RPMI8226 (cell line): ENCODE results near the gene TRIAP1.
"Not testable (repeated sequence)": the region's sequence is repeated elsewhere in the genome, so short reads cannot be mapped to it uniquely, and the experiment has no call there.

ENCODE experiments used
- DNase-seq: peaks from one replicate; pipeline ENCODE4 v3.0.0-alpha.2; 2015

The TRIAP1 gene

GRCh38 chr12:120468325-120468820 is 22.2 kb upstream of the TRIAP1 start:
- DNase-seq = peak; percentile 48

GRCh38 chr12:120467439-120467838 is 21.3 kb upstream of the TRIAP1 start:
- DNase-seq = no peak

GRCh38 chr12:120466560-120467315 is 20.6 kb upstream of the TRIAP1 start:
- peak; percentile 49 for DNase-seq

GRCh38 chr12:120465756-120466155 is 19.6 kb upstream of the TRIAP1 start:
- no peak for DNase-seq

- DNase-seq = no peak
Observed at GRCh38 chr12:120463712-120464111, 17.5 kb upstream of the TRIAP1 start.

GRCh38 chr12:120462099-120462640 is 16.0 kb upstream of the TRIAP1 start:
- DNase-seq = no peak

GRCh38 chr12:120460157-120460556 is 14.0 kb upstream of the TRIAP1 start:
- no peak for DNase-seq

GRCh38 chr12:120457133-120457532 is 10.9 kb upstream of the TRIAP1 start:
- no peak for DNase-seq

- no peak for DNase-seq
Observed at GRCh38 chr12:120455302-120455701, 9.1 kb upstream of the TRIAP1 start.

GRCh38 chr12:120453977-120454376 is 7.8 kb upstream of the TRIAP1 start:
- DNase-seq = peak; percentile 57

- no peak for DNase-seq
Observed at GRCh38 chr12:120453060-120453750, 7.0 kb upstream of the TRIAP1 start.

- DNase-seq = not testable (repeated sequence)
Observed at GRCh38 chr12:120452524-120452923, 6.3 kb upstream of the TRIAP1 start.

- no peak for DNase-seq
Observed at GRCh38 chr12:120447992-120448391, 1.8 kb upstream of the TRIAP1 start.

- not testable (repeated sequence) for DNase-seq
Observed at GRCh38 chr12:120446844-120447178, 627 bp upstream of the TRIAP1 start.

GRCh38 chr12:120444676-120445075 is 1.5 kb downstream of the TRIAP1 start:
- no peak for DNase-seq

GRCh38 chr12:120439646-120440247 is 6.4 kb downstream of the TRIAP1 start:
- DNase-seq = peak; percentile 83

- DNase-seq = no peak
Observed at GRCh38 chr12:120438495-120439198, 7.5 kb downstream of the TRIAP1 start.

GRCh38 chr12:120437735-120438494 is 8.3 kb downstream of the TRIAP1 start, which contains the start of gene COX6A1:
Gene COX6A1, plus strand, starts transcription at chr12:120438113. Its CDS starts 14 bp downstream, at chr12:120438127.
- DNase-seq = peak; percentile 99

GRCh38 chr12:120432772-120433525 is 13.2 kb downstream of the TRIAP1 start:
- DNase-seq = no peak

- DNase-seq = no peak
Observed at GRCh38 chr12:120429368-120429767, 16.8 kb downstream of the TRIAP1 start.

GRCh38 chr12:120428597-120429229 is 17.5 kb downstream of the TRIAP1 start:
- no peak for DNase-seq
